Breast epithelium (tissue), 3 donors: Measurements from ENCODE around the gene NCK2.

ENCODE experiments used
- CTCF ChIP-seq, 3 donors: fragments of 450-650 bp; IDR thresholded peaks; one replicate each; pipeline ENCODE4 v1.5.1; 2016 to 2017; ENCODE audit warnings: antibody characterized with exemption in 3 of 3, mild to moderate bottlenecking in 3 of 3, moderate library complexity in 3 of 3
- POLR2A ChIP-seq: fragments of 450-650 bp; IDR thresholded peaks from one replicate; pipeline ENCODE4 v1.6.1; 2016; ENCODE audit warnings: antibody characterized with exemption, mild to moderate bottlenecking, moderate library complexity

GRCh38 chr2:105795575-105795934 lies 50.8 kb downstream of the NCK2 start:
- TF ChIP-seq POLR2A (no peak), CTCF (IDR thresholded peaks at IDR 0.05) (no peak)
